HG02588 (cell line): ENCODE results near the gene TRAPPC2L.

ENCODE experiments used
- ATAC-seq: cut with Tn5 transposase; IDR thresholded peaks from one replicate; pipeline ENCODE4 v1.9.1; 2021; ENCODE audit warnings: mild to moderate bottlenecking, moderate library complexity; ENCODE audit not compliant: unreplicated experiment

The TRAPPC2L gene

GRCh38 chr16:88874938-88875599 lies 18.1 kb downstream of the TRAPPC2L start:
- ATAC-seq: no peak

- no peak for ATAC-seq
Measured at GRCh38 chr16:88875703-88876234, 18.8 kb downstream of the TRAPPC2L start.

- ATAC-seq: no peak
Measured at GRCh38 chr16:88876942-88877526, 20.1 kb downstream of the TRAPPC2L start.

GRCh38 chr16:88877564-88878289 lies 20.8 kb downstream of the TRAPPC2L start:
- no peak for ATAC-seq

DNA sequence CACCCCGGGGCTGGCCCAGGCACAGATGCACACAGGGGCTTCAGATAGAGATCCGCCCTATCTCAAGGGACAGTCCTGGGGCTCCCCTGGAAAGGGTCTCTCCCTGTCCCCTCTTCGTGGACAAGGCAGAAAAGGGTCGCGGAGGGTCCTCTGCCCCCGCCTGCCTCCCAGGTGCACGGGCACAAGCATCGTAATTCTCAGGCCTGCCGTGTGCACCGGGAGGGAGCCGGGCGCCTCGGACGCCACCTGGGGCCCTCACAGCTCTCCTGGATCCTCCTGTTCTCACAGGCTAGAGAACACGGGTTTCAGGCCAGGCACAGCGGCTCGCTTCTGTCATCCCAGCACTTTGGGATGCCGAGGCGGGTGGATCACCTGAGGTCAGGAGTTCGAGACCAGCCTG lies 21.4 kb downstream of the TRAPPC2L start:
- no peak for ATAC-seq

DNA sequence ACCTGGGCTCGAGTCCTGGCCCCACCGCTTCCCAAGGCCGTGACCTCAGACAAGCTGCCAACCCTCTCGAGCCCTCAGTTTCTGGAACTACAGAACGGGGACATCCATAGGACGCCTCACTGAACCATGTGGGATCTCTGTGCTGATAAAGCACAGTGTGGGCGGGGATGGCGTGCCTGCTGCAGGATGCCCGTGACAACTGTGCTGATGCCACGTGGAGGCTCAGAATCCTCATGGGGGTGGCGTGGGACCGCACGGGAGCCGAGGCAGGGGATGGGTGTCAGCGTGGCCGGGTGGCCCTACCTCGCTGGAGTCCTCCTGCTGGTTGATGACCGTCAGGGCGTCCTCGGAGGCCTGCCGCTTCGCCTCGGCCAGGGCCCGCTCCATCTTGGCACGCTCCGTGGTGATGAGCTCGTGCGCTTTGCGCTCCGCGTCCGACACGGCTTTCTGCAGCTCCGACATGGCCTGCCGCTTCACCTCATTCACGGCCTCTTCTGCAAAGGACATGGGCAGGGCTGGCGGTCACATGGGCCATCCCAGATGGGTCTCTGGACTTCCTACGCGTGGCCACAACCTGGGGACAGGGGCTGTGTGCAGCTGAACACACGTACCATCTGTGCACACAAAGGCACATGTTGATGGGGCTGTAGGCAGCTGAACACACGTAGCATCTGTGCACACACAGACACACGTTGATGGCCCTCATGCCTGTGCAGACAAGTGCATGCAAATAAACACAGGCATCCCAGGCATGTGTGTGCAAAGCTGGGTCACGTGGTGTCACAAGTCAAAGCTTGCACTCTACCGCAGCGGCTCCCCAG lies 22.2 kb downstream of the TRAPPC2L start:
- ATAC-seq: no peak

DNA sequence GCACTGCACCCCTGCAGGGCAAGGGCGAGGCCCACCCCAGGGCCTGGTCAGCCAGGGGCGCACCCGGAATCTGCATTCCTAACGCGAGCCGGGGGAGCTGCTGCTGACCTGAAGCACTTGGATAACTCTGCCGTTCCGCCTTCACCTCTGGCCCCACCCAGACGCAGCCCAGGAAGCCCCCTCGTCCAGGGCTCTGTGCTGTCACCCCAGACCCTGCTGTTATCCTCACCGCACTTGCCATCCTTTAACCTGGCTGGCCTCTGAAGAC lies 22.8 kb downstream of the TRAPPC2L start:
- ATAC-seq: no peak

DNA sequence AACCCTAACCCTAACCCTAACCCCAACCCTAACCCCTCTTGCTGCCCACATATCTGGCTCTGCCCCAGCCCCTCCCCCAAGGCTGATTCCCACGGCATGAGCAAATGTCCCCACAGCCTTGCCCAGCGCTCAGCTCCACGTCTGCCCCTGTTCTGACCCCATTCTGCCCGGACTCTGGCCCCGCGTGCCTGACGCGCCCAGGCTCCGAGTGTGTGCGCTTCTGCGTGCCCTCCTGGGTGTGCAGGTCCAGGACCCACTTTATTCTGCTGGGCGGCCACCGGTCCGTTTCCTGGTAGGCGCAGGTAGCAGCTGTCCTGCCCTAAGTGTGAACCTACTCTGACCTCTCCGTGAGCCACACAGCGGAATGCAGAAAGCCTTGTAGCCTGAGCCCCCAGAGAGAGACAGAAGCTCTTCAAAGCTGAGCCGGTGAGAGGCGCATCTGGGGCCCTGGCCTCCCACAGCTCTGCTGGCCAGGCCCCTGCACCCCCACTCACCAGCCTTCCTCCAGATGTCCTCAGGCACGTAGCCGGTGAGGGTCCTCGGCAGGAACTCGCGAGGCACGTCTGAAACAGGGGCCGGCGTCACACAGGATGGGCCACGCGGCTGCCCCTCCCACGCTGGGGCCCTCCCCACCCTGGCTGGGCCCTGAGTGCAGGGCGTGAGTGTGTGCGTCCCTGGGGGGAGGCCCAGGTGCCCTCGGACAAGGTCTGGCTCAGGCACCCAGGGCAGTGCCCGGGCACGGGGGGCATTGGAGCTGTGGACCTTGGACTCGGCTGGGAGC lies 23.5 kb downstream of the TRAPPC2L start:
- no peak for ATAC-seq

GRCh38 chr16:88881007-88881615 lies 24.2 kb downstream of the TRAPPC2L start:
- ATAC-seq: no peak

- ATAC-seq: no peak
Measured at GRCh38 chr16:88881675-88882357, 24.9 kb downstream of the TRAPPC2L start.

- no peak for ATAC-seq
Measured at GRCh38 chr16:88882358-88883030, 25.6 kb downstream of the TRAPPC2L start.

DNA sequence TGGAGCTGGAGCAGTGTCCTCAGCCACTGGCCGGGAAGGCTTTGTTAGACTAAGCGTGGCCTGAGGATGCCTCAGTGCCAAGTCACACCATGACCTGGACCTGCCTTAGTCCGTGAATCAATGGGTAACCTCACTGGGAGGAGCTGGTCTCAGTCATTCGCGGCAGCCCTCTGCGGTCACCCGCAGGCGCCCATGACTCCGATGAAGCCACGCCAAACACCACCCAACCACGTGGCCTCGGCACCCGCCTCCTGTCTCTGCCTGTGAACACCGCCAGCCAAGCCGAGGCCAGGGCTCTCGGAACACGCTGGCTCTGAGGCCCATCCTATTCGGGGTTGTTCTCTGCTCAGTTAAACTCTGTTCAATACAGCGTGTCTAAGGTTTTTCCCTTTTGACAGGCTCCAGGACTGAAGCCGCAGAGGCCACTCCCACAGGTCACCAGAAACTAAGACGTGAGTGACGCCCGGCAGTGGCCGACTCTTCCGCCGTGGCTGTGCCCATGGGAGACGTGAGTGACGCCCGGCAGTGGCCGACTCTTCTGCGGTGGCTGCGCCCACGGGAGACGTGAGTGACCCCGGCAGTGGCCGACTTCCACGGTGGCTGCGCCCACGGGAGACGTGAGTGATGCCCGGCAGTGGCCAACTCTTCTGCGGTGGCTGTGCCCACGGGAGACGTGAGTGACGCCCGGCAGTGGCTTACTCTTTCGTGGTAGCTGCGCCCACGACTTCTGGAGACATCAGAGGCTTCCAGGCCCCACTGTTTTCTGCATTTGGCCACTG lies 26.4 kb downstream of the TRAPPC2L start:
- ATAC-seq: no peak

DNA sequence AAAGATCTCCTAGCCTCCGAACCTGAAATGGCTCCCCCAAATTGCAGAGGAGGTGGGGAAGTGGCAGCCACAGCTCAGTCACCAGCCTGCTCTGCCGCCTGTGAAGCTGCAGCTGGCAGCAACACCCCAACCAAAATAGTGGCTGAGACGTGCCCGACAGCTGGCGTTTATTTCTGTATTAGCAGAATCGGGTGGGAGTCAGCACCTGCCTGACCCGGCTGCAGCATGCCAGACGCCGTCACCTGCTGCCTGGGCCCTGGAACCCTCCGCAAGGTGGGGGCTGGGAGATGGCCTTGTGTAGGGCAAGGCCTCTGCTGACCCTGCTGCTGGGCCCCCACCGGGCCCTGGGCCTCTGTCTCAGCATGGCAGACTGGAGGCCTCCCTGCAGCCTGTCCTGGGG lies 27.0 kb downstream of the TRAPPC2L start:
- no peak for ATAC-seq

- no peak for ATAC-seq
Measured at GRCh38 chr16:88884569-88885271, 27.8 kb downstream of the TRAPPC2L start.

- no peak for ATAC-seq
Measured at GRCh38 chr16:88885693-88886280, 28.9 kb downstream of the TRAPPC2L start.

DNA sequence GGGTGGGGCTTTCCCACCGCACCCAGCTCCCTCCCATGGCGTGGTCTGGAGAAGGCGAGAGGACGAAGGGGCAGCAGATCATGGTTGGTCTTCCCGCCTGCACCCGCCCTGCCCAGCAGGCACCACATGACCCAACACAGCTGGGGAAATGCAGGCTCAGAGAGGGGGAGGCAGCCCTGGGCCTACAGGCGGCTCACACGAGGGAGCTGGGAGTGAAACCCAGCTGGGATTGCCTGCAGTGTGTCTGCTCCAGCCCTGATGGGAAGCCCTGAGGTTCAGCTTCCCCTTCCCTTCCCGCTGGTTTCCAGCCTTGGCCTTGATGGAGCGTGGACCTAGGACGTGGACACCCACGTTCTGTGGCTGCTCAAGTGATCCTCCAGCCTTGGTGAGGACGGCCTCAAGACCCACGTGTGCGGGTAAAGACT lies 29.5 kb downstream of the TRAPPC2L start:
- no peak for ATAC-seq

GRCh38 chr16:88886845-88887521 lies 30.1 kb downstream of the TRAPPC2L start:
- ATAC-seq: no peak
